Measurements from ENCODE around the gene TBC1D5.
"Not testable (repeated sequence)": the region's sequence is repeated elsewhere in the genome, so short reads cannot be mapped to it uniquely, and the experiment has no call there.

TBC1D5 gene

GRCh38 chr3:17136136-17136721 lies 606.2 kb downstream of the TBC1D5 start:
- no peak for TF ChIP-seq CTCF (IDR thresholded peaks at IDR 0.05; ENCODE audit: low read length, missing control alignments)
- DNase-seq (ENCODE audit: low read depth), result no peak
- H3K4me3 ChIP-seq (replicated peaks; ENCODE audit: low read depth, low read length), result no peak overlapping the region

- TF ChIP-seq CTCF (IDR thresholded peaks at IDR 0.05; ENCODE audit: low read length, missing control alignments), result no peak
- no peak overlapping the region for H3K4me3 ChIP-seq (replicated peaks; ENCODE audit: low read depth, low read length)
- DNase-seq (ENCODE audit: low read depth), result no peak
These were observed 606.7 kb downstream of the TBC1D5 start for GRCh38 chr3:17135696-17136095.

GRCh38 chr3:17133632-17134545 lies 608.5 kb downstream of the TBC1D5 start:
- no peak for TF ChIP-seq CTCF (IDR thresholded peaks at IDR 0.05; ENCODE audit: low read length, missing control alignments)
- no peak for DNase-seq (ENCODE audit: low read depth)

GRCh38 chr3:17132286-17133115 lies 609.9 kb downstream of the TBC1D5 start:
- H3K4me3 ChIP-seq (replicated peaks; ENCODE audit: low read depth, low read length), result no peak overlapping the region
- TF ChIP-seq CTCF (IDR thresholded peaks at IDR 0.05; ENCODE audit: low read length, missing control alignments), result no peak
- no peak for DNase-seq (ENCODE audit: low read depth)

More at GRCh38 chr3:17133632-17134545, 608.5 kb downstream of the TBC1D5 start:
- no peak overlapping the region for H3K4me3 ChIP-seq (replicated peaks; ENCODE audit: low read depth, low read length)

- DNase-seq (ENCODE audit: low read depth), result no peak
- TF ChIP-seq CTCF (IDR thresholded peaks at IDR 0.05; ENCODE audit: low read length, missing control alignments), result no peak
- H3K4me3 ChIP-seq (replicated peaks; ENCODE audit: low read depth, low read length), result no peak overlapping the region
These were observed 611.5 kb downstream of the TBC1D5 start for GRCh38 chr3:17130956-17131355.

GRCh38 chr3:17129556-17129955 lies 612.9 kb downstream of the TBC1D5 start:
- no peak for TF ChIP-seq CTCF (IDR thresholded peaks at IDR 0.05; ENCODE audit: low read length, missing control alignments)
- no peak overlapping the region for H3K4me3 ChIP-seq (replicated peaks; ENCODE audit: low read depth, low read length)
- DNase-seq (ENCODE audit: low read depth), result no peak

- H3K4me3 ChIP-seq (replicated peaks; ENCODE audit: low read depth, low read length); DNase-seq (ENCODE audit: low read depth): not testable (repeated sequence)
These were observed 613.8 kb downstream of the TBC1D5 start for GRCh38 chr3:17128671-17129070.

Measured in fibroblast of pulmonary artery (primary cell).